Fibroblast of skin of left biceps (primary cell): ENCODE results near the gene COPB1.
"Not testable (repeated sequence)": the region's sequence is repeated elsewhere in the genome, so short reads cannot be mapped to it uniquely, and the experiment has no call there.

Experiments used
- DNase-seq, 2 experiments: peaks; one replicate each; pipeline ENCODE4 v3.0.0-alpha.2; 2013; ENCODE audit warnings: low read depth in 2 of 2

Gene COPB1

GRCh38 chr11:14499560-14500180 is at the start of gene COPB1:
Gene COPB1, minus strand, starts transcription at chr11:14499811. Its CDS starts 883 bp downstream, at chr11:14498928.
- peak; percentile 78 to 79 for DNase-seq

DNA sequence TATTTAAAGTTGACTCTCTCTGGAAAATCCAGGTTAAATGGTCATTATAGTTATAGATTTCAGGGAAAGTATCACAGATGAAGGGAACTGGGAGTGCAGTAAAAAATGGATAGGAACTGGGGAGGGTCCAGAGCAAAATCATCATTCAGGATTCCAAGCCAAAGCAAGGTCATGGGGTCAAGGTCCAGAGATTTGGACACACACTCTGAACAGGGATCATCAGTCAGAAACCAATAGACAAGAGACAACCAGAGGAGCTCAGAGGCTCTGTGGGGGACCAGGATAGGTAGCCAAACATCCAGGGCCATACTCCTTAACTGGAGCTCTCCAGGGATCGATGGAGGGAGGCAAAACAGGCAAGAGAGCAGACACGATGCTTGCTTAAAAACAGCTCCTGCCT is 47.8 kb upstream of the COPB1 start:
- no peak for DNase-seq

GRCh38 chr11:14546672-14547071 is 47.1 kb upstream of the COPB1 start:
- DNase-seq = no peak

DNA sequence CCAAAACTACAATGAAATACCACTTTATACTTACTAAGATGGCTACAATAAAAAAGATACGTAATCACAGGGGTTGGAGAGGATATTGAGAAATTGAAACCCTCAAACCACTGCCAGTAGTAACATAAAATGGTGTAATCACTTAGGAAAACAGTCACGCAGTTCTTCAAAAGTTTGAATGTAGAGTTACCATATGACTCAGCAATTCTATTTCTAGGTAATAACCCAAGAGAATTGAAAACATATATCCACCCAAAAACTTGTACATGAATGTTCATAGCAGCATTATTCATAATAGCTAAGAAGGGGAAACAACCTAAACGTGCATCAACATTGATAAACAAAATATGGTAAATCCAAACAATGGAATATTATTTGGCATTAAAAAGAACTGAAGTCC is 45.0 kb upstream of the COPB1 start:
- DNase-seq = peak in 1 of 2 experiments; percentile 13

DNA sequence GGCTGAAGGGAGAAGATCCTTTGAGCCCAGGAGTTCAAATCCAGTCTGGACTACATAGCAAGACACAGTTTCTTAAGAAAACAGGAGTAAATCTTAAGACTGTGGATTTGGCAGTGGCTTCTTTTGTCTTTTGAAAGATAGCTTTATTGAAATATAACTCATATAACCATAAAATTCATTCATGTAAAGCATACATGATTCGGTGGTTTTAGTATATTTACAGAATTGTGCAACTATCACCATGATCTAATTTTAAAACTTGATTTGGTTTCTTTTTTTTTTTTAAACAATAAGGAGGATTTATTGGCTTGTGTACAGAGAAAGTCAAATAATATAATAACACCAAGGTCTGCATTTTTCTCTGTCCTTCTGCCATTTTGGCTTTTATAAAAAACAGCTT is 43.6 kb upstream of the COPB1 start:
- DNase-seq = no peak

DNA sequence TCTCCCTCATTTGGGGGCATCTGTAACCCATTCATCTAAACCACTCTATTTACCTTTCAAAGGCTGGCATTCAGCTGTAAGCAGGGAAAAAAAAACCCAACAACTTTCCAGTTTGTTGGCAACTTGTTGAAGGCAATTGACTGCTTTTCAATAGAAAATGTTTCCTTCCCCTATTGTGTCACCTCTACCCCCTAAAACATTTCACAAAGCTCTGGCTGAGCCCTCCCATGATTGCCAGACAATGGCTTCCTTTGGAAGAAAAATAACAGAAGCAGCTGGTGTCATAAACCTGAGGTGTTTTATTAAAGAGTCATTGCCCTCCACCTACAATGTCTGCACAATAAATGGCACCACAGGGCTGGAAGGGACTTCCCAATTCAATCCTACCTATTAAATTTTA is 42.7 kb upstream of the COPB1 start:
- DNase-seq = no peak

GRCh38 chr11:14541192-14541947 is 41.8 kb upstream of the COPB1 start:
- DNase-seq = no peak

- no peak for DNase-seq
Observed at GRCh38 chr11:14539982-14540421, 40.4 kb upstream of the COPB1 start.

DNA sequence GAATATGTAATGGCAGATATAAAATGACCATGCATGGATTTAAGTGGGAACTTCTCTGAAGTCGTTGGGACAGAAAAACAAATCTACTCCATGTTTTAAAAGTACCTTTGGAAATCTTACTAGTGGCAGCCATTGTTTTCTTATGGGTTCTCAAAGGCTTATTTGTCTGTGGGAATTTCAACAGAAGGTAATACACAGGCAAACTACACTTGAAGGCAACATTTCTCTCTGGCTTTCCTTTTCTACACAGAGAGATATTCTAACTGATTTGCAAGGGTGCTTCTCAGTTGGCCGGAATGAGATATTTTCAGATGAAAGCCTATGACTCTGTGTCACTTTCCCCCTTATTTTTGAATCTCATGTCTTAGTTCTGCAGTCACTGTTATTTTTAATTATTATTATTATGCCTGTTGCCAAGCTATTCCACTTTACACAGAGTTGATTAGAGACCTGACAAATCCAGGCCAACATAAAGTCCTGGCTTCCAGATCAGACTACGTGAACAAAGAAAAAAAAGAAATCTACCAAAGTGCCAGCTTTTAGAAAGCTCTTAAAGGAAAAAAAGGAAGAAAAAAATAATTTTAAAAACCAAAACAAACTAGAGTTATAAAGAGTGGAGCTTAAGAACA is 39.4 kb upstream of the COPB1 start:
- DNase-seq = no peak

GRCh38 chr11:14538271-14538925 is 38.8 kb upstream of the COPB1 start:
- no peak for DNase-seq

DNA sequence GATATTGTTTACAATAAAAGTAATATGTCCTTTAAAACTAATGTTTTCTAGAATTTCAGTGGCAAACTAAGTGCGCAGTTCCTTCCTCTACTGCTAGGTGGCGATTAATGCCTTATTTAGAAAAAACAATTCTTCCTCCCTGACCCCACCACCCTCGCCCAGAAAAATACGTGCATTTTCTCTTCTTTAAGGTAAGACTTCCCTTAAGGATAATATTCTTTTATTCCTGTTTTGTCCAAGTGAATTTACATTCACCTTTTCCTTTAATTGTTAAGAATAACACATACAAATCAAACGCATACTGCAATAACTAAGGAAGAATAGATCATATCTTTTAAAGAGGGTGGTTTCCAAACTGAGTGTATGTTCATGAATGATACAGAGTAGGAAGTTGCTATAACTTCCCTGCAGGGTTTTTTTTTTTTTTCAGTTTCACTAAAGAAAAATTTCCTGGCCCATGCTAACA is 37.6 kb upstream of the COPB1 start:
- no peak for DNase-seq

DNA sequence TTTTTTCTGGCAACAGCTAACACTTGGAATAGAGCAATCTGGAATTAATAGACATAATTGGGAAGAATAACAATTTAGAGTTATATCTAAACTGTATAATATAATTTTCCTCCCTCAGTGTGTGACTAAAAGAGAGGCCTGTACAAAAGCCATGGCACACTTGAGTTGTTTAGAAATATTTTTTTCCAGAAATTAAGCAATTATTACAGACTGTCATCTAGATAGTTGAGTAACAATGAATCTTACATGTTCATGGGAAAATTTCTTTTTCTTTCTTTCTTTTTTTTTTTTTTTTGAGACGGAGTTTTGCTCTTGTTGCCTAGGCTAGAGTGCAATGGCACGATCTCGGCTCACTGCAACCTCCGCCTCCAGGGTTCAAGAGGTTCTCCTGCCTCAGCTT is 35.6 kb upstream of the COPB1 start:
- not testable (repeated sequence) for DNase-seq

- no peak for DNase-seq
Observed at GRCh38 chr11:14529951-14530350, 30.3 kb upstream of the COPB1 start.

DNA sequence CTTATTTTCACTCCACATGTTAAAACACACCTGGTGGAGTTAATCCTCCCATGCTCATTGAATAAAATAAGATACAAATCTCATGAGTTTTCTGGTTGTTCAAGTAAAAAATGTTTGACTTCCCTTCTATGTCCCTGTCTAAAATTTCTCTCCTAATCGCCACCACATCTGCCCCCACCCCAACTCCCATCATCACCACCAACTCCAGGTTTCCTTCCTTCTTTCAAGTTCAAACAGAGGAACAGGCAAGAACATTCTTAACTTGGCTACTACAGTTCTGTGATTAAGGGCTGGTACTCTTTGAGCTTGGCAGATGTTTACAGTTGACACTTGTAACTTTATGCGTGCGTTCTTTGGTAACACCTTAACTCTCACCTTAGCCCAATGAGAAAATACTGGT is 29.7 kb upstream of the COPB1 start:
- no peak for DNase-seq

- DNase-seq = no peak
Observed at GRCh38 chr11:14522801-14523200, 23.2 kb upstream of the COPB1 start.

- DNase-seq = no peak
Observed at GRCh38 chr11:14522245-14522644, 22.6 kb upstream of the COPB1 start.

GRCh38 chr11:14520747-14521151 is 21.1 kb upstream of the COPB1 start:
- no peak for DNase-seq

GRCh38 chr11:14519917-14520746 is 20.5 kb upstream of the COPB1 start, which contains the start of gene PSMA1:
Gene PSMA1, minus strand, starts transcription at chr11:14520386. Its CDS starts 87 bp downstream, at chr11:14520299.
- DNase-seq = peak; percentile 82 to 84

DNA sequence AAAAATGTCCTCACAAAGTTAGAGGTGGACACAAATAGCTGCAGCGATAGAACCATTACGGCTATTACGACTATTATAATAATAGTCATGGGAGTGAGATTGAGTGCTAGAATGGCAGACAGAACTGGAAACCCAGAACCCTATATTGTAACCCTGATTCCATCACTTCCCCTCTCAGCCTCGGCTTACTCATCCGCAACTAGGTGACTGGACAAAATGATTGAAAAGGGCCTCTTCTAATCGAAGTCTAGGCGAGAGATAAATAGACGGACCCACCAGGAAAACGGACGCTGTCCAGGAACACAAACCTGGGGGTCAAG is 19.9 kb upstream of the COPB1 start:
- no peak for DNase-seq

GRCh38 chr11:14518820-14519219 is 19.2 kb upstream of the COPB1 start:
- DNase-seq = no peak

DNA sequence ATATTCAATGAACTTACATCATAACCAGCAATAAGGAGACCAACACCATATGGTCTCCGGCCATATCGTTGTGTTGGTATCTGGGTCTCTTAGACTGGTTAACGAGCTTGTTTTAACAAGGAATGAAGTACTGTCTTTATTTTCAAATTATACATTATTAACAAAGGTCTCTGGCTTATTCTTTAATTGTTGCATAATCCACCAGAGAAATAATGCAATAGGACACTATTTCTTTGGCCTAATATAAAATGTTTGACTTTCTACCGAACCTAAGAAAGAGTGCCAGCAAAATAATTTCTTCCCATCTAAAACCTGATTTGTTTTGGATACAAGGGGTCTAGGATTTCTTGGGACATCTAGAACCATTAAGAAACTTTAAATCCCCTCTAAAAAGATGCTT is 14.2 kb upstream of the COPB1 start:
- no peak for DNase-seq
